GM06990 (cell line): ENCODE results near the gene PNLDC1.

Experiments used
- DNase-seq: peaks from one replicate; pipeline ENCODE4 v3.0.0-alpha.2; 2011; ENCODE audit not compliant: insufficient read length; ENCODE audit errors: extremely low read depth
- H3K27me3 ChIP-seq: replicated peaks from 2 replicates; pipeline ENCODE4 v1.6.0; 2011; ENCODE audit warnings: low read length; ENCODE audit not compliant: control insufficient read depth, insufficient read depth
- H3K36me3 ChIP-seq: 2 replicates; pipeline ENCODE4 v1.5.1; 2011; ENCODE audit warnings: low read length; ENCODE audit not compliant: control insufficient read depth, insufficient read depth
- H3K4me3 ChIP-seq: replicated peaks from 2 replicates; pipeline ENCODE4 v1.5.1; 2011; ENCODE audit warnings: low read depth, mild to moderate bottlenecking, control low read depth, low read length
- TF ChIP-seq, protein P1 (sequence below): IDR thresholded peaks from 2 replicates; pipeline ENCODE4 v1.5.1; 2011; ENCODE audit warnings: low read length, control low read depth, mild to moderate bottlenecking, inconsistent platforms; ENCODE audit not compliant: insufficient read depth, poor library complexity, severe bottlenecking

Gene PNLDC1

DNA sequence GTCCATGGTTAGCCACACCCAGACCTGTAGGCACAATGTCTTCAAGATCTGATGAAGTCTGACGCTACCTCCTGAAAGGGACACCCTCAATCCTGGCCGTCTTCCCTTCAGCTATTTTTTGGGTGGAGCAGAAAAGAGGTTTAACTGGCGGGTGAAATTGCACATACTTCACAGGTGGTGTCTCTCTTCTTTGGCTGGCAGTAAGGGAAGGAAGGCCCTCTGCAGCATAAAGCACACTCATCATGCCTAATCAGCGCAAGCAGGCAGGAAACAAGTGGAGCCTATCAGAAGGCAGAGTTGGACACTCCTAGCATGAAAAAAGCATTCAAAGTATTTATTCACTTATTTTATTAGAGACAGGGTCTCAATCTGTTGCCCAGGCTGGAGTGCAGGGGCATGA lies 32.9 kb downstream of the PNLDC1 start:
- Histone ChIP-seq H3K4me3 (no peak overlapping the region), H3K36me3 (no peaks in the 10 kb centered on the region), H3K27me3 (peaks cover 1% of the 10 kb centered on the region; the same call in 1 of the 2 replicates)
- TF ChIP-seq, protein P1, sequence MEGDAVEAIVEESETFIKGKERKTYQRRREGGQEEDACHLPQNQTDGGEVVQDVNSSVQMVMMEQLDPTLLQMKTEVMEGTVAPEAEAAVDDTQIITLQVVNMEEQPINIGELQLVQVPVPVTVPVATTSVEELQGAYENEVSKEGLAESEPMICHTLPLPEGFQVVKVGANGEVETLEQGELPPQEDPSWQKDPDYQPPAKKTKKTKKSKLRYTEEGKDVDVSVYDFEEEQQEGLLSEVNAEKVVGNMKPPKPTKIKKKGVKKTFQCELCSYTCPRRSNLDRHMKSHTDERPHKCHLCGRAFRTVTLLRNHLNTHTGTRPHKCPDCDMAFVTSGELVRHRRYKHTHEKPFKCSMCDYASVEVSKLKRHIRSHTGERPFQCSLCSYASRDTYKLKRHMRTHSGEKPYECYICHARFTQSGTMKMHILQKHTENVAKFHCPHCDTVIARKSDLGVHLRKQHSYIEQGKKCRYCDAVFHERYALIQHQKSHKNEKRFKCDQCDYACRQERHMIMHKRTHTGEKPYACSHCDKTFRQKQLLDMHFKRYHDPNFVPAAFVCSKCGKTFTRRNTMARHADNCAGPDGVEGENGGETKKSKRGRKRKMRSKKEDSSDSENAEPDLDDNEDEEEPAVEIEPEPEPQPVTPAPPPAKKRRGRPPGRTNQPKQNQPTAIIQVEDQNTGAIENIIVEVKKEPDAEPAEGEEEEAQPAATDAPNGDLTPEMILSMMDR: no peak
- DNase-seq: no peak

DNA sequence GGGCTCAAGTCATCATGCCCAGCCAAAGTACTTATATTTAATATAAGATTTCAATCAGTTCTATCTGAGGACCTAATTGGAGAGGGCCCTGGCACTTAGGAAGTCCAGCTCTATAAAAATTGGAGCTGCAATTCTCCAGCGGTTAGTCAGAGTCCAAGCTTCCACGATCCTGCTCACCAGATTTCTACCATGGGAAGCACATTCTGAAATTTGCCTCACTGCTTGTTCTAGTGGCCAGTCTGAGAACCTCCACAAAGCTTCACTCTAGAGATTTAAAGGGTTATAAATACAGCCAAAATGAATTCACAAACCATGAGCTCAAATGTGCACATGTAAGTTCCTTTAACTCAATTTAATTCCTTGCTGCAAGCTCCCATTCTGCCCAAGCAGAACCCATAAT lies 33.5 kb downstream of the PNLDC1 start:
- no peak for DNase-seq
- TF ChIP-seq, protein P1: no peak
- peaks cover 1% of the 10 kb centered on the region; the same call in 1 of the 2 replicates for H3K27me3 ChIP-seq
- H3K4me3 ChIP-seq: no peak overlapping the region
- no peaks in the 10 kb centered on the region for H3K36me3 ChIP-seq

DNA sequence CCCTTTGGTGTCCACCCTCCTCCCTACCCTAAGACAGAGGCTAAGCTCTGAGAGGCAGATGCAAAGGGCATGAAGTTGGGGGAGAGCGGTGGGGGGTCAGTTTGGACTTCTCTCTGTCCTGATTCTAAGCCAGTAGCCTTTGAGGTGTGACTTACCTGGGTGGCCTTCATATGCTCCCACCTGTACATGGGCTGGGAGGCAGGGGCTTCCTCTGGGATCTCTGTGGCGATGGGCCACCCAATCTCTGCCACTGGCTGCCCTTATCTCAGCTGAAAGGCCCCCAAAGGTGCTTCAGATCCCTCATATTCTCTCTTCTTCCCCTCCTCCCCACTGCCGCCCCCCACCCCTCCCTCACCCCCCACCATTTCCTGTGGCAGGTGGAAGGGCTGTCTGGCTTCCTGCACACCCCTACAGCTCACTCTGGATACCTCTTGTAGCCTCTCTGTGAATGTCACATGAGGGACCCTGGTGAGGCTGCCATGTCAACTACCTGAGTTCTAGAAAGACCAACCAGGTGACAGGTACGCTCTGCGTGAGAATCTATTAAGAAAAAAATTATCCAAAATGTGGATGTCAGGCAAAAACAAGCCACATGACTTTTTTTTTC lies 34.0 kb downstream of the PNLDC1 start:
- H3K4me3 ChIP-seq: no peak overlapping the region
- no peak for DNase-seq
- H3K27me3 ChIP-seq: peaks cover 1% of the 10 kb centered on the region; the same call in 1 of the 2 replicates
- TF ChIP-seq, protein P1: no peak
- no peaks in the 10 kb centered on the region for H3K36me3 ChIP-seq

DNA sequence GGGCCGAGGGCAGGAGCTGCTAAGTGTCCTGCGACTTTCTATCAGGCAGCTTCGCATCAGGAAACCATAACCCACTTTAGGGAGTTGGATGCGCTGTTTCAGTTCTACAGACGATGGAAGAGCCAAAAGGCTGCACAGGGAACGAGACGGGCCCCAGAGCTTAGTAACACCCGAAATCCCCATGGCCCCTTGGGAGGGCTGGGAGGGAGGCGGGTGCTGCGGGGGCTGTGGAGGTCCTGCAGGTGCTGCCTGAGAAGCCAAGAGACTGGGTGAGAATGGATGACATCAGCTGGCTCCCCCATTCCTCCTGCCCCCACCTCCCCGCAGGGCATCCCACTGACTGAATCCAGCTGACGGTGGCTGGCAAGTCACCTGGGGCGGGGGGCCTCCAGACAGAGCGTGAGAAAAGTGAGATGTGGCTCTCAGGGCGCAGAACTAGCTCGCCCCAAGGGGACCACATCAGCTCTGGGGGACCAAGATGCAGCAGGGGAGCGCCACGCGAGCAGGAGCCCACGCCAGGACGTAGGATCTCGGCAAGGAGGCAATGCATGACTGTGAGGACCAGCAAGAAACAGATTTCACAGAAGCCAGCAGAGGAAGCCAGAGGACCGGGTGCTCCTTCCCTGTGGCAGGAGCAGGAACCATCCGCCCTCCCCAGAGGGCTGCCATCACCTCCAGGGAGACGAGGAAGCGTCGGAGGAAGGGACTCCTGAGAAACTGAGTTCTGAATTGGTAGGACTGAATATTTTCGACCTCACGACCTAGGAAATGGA lies 36.8 kb downstream of the PNLDC1 start:
- Histone ChIP-seq H3K27me3 (peaks cover 1% of the 10 kb centered on the region; the same call in 1 of the 2 replicates), H3K36me3 (no peaks in the 10 kb centered on the region), H3K4me3 (no peak overlapping the region)
- DNase-seq: no peak
- TF ChIP-seq, protein P1: no peak

DNA sequence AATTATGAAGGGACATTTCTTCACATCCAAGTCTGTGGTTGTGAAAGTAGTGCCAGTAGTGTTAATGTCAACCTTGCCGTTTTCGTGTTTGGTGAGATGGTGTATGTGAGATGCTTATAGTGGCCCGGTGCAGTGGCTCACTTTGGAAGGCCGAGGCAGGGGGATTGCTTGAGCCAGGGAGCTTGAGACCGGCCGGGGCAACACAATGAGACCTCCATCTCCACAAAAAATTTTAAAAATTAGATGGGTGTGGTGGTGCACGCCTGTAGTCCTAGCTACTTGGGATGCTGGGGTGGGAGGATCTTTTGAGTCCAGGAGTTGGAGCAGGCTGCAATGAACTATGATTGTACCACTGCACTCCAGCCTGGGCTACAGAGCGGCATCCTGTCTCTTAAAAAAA lies 37.4 kb downstream of the PNLDC1 start:
- H3K36me3 ChIP-seq: no peaks in the 10 kb centered on the region
- TF ChIP-seq, protein P1: no peak
- no peak overlapping the region for H3K4me3 ChIP-seq
- DNase-seq: no peak
- peaks cover 1% of the 10 kb centered on the region; the same call in 1 of the 2 replicates for H3K27me3 ChIP-seq
